ENCODE results near the gene CABLES1. TPM values are rescaled to one million over a fixed set of nuclear protein-coding genes. Genes with fewer than 3 reads are reported as not detected.

The CABLES1 gene
- total RNA-seq, 1 experiment from 2014 or later = 6.2 TPM

GRCh38 chr18:23113576-23113975, 21.7 kb upstream of the CABLES1 start:
- no peak for DNase-seq (ENCODE audit: low read depth)

GRCh38 chr18:23114171-23114881, 21.0 kb upstream of the CABLES1 start:
- no peak for DNase-seq (ENCODE audit: low read depth)

GRCh38 chr18:23114911-23115310, 20.4 kb upstream of the CABLES1 start:
- no peak for DNase-seq (ENCODE audit: low read depth)

- peak; percentile 83 for DNase-seq (ENCODE audit: low read depth)
Observed at GRCh38 chr18:23115683-23116096, 19.6 kb upstream of the CABLES1 start.

- no peak for DNase-seq (ENCODE audit: low read depth)
Observed at GRCh38 chr18:23121133-23121532, 14.2 kb upstream of the CABLES1 start.

GRCh38 chr18:23122334-23123229, 12.7 kb upstream of the CABLES1 start:
- no peak for DNase-seq (ENCODE audit: low read depth)

GRCh38 chr18:23126376-23127056, 8.8 kb upstream of the CABLES1 start:
- DNase-seq (ENCODE audit: low read depth) = no peak

- no peak for DNase-seq (ENCODE audit: low read depth)
Observed at GRCh38 chr18:23127090-23127489, 8.2 kb upstream of the CABLES1 start.

GRCh38 chr18:23129355-23130002, 5.8 kb upstream of the CABLES1 start:
- DNase-seq (ENCODE audit: low read depth) = no peak

GRCh38 chr18:23131693-23132319, 3.5 kb upstream of the CABLES1 start:
- peak; percentile 74 for DNase-seq (ENCODE audit: low read depth)

- DNase-seq (ENCODE audit: low read depth) = no peak
Observed at GRCh38 chr18:23133860-23134779, 1.2 kb upstream of the CABLES1 start.

GRCh38 chr18:23135550-23136325, 453 bp downstream of the CABLES1 start:
- DNase-seq (ENCODE audit: low read depth) = peak; percentile 45

GRCh38 chr18:23136326-23137096, 1.2 kb downstream of the CABLES1 start:
- peak; percentile 40 for DNase-seq (ENCODE audit: low read depth)

GRCh38 chr18:23137097-23137635, 1.9 kb downstream of the CABLES1 start:
- DNase-seq (ENCODE audit: low read depth) = no peak

- no peak for DNase-seq (ENCODE audit: low read depth)
Observed at GRCh38 chr18:23137788-23138216, 2.5 kb downstream of the CABLES1 start.

- DNase-seq (ENCODE audit: low read depth) = no peak
Observed at GRCh38 chr18:23138471-23138870, 3.2 kb downstream of the CABLES1 start.

- peak; percentile 49 for DNase-seq (ENCODE audit: low read depth)
Observed at GRCh38 chr18:23141104-23141999, 6.1 kb downstream of the CABLES1 start.

All from Daoy (cell line).